Measurements from ENCODE around the gene COBLL1. TPM values are rescaled to one million over a fixed set of nuclear protein-coding genes. Genes with fewer than 3 reads are reported as not detected.

COBLL1 gene
- total and polyA plus RNA-seq, 2 experiments from 2014 or later: 19.6 to 33.5 TPM

GRCh38 chr2:164780611-164781178 lies 60.9 kb downstream of the COBLL1 start:
- no peak for DNase-seq (ENCODE audit: low read depth in 1 of 2, low spot score in 1 of 2)
- H3K4me3 ChIP-seq: no peak overlapping the region
- no peak for TF ChIP-seq CTCF (IDR thresholded peaks at IDR 0.05; ENCODE audit: low read depth, low read length)
- H3K9me3 ChIP-seq (ENCODE audit: low read depth): no peaks in the 10 kb centered on the region
- H3K36me3 ChIP-seq: no peaks in the 10 kb centered on the region
- peaks cover 26% of the 10 kb centered on the region for H3K27me3 ChIP-seq
- no peak overlapping the region for H3K27ac ChIP-seq
- peaks cover 17% of the 10 kb centered on the region for H3K4me1 ChIP-seq (ENCODE audit: low read depth)

GRCh38 chr2:164779383-164780057 lies 62.1 kb downstream of the COBLL1 start:
- Histone ChIP-seq H3K4me1 (ENCODE audit: low read depth) (peaks cover 20% of the 10 kb centered on the region), H3K27ac (no peak overlapping the region), H3K4me3 (no peak overlapping the region), H3K9me3 (ENCODE audit: low read depth) (no peaks in the 10 kb centered on the region), H3K36me3 (no peaks in the 10 kb centered on the region), H3K27me3 (peaks cover 16% of the 10 kb centered on the region)
- DNase-seq (ENCODE audit: low read depth in 1 of 2, low spot score in 1 of 2): no peak
- no peak for TF ChIP-seq CTCF (IDR thresholded peaks at IDR 0.05; ENCODE audit: low read depth, low read length)

- H3K4me3 ChIP-seq: no peak overlapping the region
- DNase-seq (ENCODE audit: low read depth in 1 of 2, low spot score in 1 of 2): no peak
- no peaks in the 10 kb centered on the region for H3K36me3 ChIP-seq
- peaks cover 26% of the 10 kb centered on the region for H3K4me1 ChIP-seq (ENCODE audit: low read depth)
- no peaks in the 10 kb centered on the region for H3K9me3 ChIP-seq (ENCODE audit: low read depth)
- peaks cover 10% of the 10 kb centered on the region for H3K27me3 ChIP-seq
- no peak overlapping the region for H3K27ac ChIP-seq
- no peak for TF ChIP-seq CTCF (IDR thresholded peaks at IDR 0.05; ENCODE audit: low read depth, low read length)
These were observed 62.9 kb downstream of the COBLL1 start for GRCh38 chr2:164778723-164779122.

- DNase-seq (ENCODE audit: low read depth in 1 of 2, low spot score in 1 of 2): no peak
- TF ChIP-seq CTCF (IDR thresholded peaks at IDR 0.05; ENCODE audit: low read depth, low read length): no peak
- Histone ChIP-seq H3K36me3 (no peaks in the 10 kb centered on the region), H3K27ac (no peak overlapping the region), H3K4me3 (no peak overlapping the region), H3K4me1 (ENCODE audit: low read depth) (peaks cover 30% of the 10 kb centered on the region), H3K27me3 (peaks cover 9% of the 10 kb centered on the region), H3K9me3 (ENCODE audit: low read depth) (no peaks in the 10 kb centered on the region)
These were observed 63.7 kb downstream of the COBLL1 start for GRCh38 chr2:164777847-164778461.

- no peak for TF ChIP-seq CTCF (IDR thresholded peaks at IDR 0.05; ENCODE audit: low read depth, low read length)
- Histone ChIP-seq H3K36me3 (no peaks in the 10 kb centered on the region), H3K27ac (no peak overlapping the region), H3K27me3 (no peaks in the 10 kb centered on the region), H3K9me3 (ENCODE audit: low read depth) (no peaks in the 10 kb centered on the region), H3K4me1 (ENCODE audit: low read depth) (peaks cover 18% of the 10 kb centered on the region), H3K4me3 (no peak overlapping the region)
- no peak for DNase-seq (ENCODE audit: low read depth in 1 of 2, low spot score in 1 of 2)
These were observed 68.0 kb downstream of the COBLL1 start for GRCh38 chr2:164773635-164774034.
